Stimulated activated CD4-positive, alpha-beta T cell treated with anti-CD3 and anti-CD28 coated beads, Interleukin-1b, Interleukin-23, amount 100 ng/mL, for 24 hours (primary cell): ENCODE results near the gene CTNS.
"Not testable (repeated sequence)": the region's sequence is repeated elsewhere in the genome, so short reads cannot be mapped to it uniquely, and the experiment has no call there.

ENCODE experiments used
- DNase-seq, 4 experiments: peaks; one replicate each; pipeline ENCODE4 v3.0.0-alpha.2; 2020; ENCODE audit warnings: low read depth in 4 of 4, low spot score in 1 of 4

Gene CTNS

GRCh38 chr17:3681565-3681964, 45.0 kb downstream of the CTNS start:
- DNase-seq: no peak

- no peak for DNase-seq
These were observed 45.5 kb downstream of the CTNS start for GRCh38 chr17:3682033-3682432.

GRCh38 chr17:3683054-3683511, 46.5 kb downstream of the CTNS start:
- DNase-seq: peak; percentile 33 to 43 (median 36)

GRCh38 chr17:3685174-3685573, 48.6 kb downstream of the CTNS start:
- DNase-seq: no peak

GRCh38 chr17:3688027-3688553, 51.5 kb downstream of the CTNS start:
- DNase-seq: no peak

GRCh38 chr17:3688852-3689261, 52.3 kb downstream of the CTNS start:
- no peak for DNase-seq

- DNase-seq: no peak
These were observed 52.9 kb downstream of the CTNS start for GRCh38 chr17:3689262-3690093.

- DNase-seq: no peak
These were observed 53.6 kb downstream of the CTNS start for GRCh38 chr17:3690094-3690715.

- no peak for DNase-seq
These were observed 55.1 kb downstream of the CTNS start for GRCh38 chr17:3691617-3692067.

GRCh38 chr17:3692346-3692745, 55.8 kb downstream of the CTNS start:
- DNase-seq: no peak

GRCh38 chr17:3693141-3693540, 56.6 kb downstream of the CTNS start:
- DNase-seq: no peak

GRCh38 chr17:3693829-3694231, 57.3 kb downstream of the CTNS start:
- no peak for DNase-seq

- DNase-seq: no peak
These were observed 58.7 kb downstream of the CTNS start for GRCh38 chr17:3695129-3695722.

- DNase-seq: peak in 1 of 4 experiments; percentile 35
These were observed 59.3 kb downstream of the CTNS start, which contains the start of gene P2RX5 for GRCh38 chr17:3695723-3696411. Gene P2RX5 (minus strand): TSS chr17:3696155. CDS start chr17:3696005, 150 bp downstream.

GRCh38 chr17:3697103-3697476, 60.5 kb downstream of the CTNS start:
- DNase-seq: no peak

- no peak for DNase-seq
These were observed 61.6 kb downstream of the CTNS start for GRCh38 chr17:3698139-3698538.

GRCh38 chr17:3699951-3700350, 63.4 kb downstream of the CTNS start:
- no peak for DNase-seq

GRCh38 chr17:3702041-3702539, 65.5 kb downstream of the CTNS start:
- not testable (repeated sequence) for DNase-seq

GRCh38 chr17:3704931-3705717, 68.6 kb downstream of the CTNS start:
- no peak for DNase-seq

GRCh38 chr17:3705718-3705984, 69.1 kb downstream of the CTNS start:
- DNase-seq: not testable (repeated sequence)
